Left lung (tissue), 10 donors: ENCODE data around the gene TAS2R60. TPM values are rescaled to one million over a fixed set of nuclear protein-coding genes. Genes with fewer than 3 reads are reported as not detected.
"Not testable (repeated sequence)": the region's sequence is repeated elsewhere in the genome, so short reads cannot be mapped to it uniquely, and the experiment has no call there.

Experiments used
- ATAC-seq: fragments of 200-7000 bp; cut with Tn5 transposase; one replicate; pipeline ENCODE4 v1.9.1; 2020; ENCODE audit warnings: moderate library complexity
- DNase-seq, 4 donors: peaks; one replicate each; pipeline ENCODE4 v3.0.0-alpha.2; 2013 to 2020
- H3K27ac ChIP-seq, 2 donors: fragments of 200-600 bp; sonication (generic) in 1 of 2; one replicate each; pipeline versions ENCODE4 v1.5.0 to v1.8.0; 2020 to 2021
- H3K27me3 ChIP-seq, 2 donors: fragments of 200-600 bp; sonication (generic) in 1 of 2; one replicate each; pipeline versions ENCODE4 v1.5.0 to v1.8.0; 2020 to 2021
- H3K36me3 ChIP-seq, 2 donors: fragments of 200-600 bp; sonication (generic) in 1 of 2; one replicate each; pipeline versions ENCODE4 v1.5.0 to v1.8.0; 2020 to 2021
- H3K4me1 ChIP-seq, 2 donors: fragments of 200-600 bp; one replicate each; pipeline ENCODE4 v1.8.0; 2021
- H3K4me3 ChIP-seq, 2 donors: fragments of 200-600 bp; sonication (generic) in 1 of 2; one replicate each; pipeline versions ENCODE4 v1.5.0 to v1.8.0; 2020 to 2021; ENCODE audit warnings: mild to moderate bottlenecking in 1 of 2
- H3K9me3 ChIP-seq, 2 donors: fragments of 200-600 bp; sonication (generic) in 1 of 2; one replicate each; pipeline versions ENCODE4 v1.5.0 to v1.8.0; 2020 to 2021
- intact Hi-C, 2 donors: fragments of 100-400 bp; cut with DNase I; formaldehyde crosslinking; loops; one replicate each; pipeline versions ENCODE4 v1.11.2 to v1.14.2; 2022
- polyA plus RNA-seq, 6 donors: library from polyadenylated mRNA; unstranded; fragments of 120-200 nt; gene quantifications; one replicate each; pipeline ENCODE4 v1.2.1, GENCODE V29; 2013; ENCODE audit not compliant: insufficient read length in 6 of 6
- total RNA-seq, 2 donors: library from RNA; stranded (reverse); fragmentation: NEBNext Ultra II Directional; extraction: Animal tissue kit (Norgen Biotek cat#: 25700); gene quantifications; one replicate each; pipeline ENCODE4 v1.2.1, GENCODE V29; 2021
- TF ChIP-seq, protein P1 (sequence below), 2 donors: fragments of 200-600 bp; sonication (generic) in 1 of 2; IDR thresholded peaks; one replicate each; pipeline versions ENCODE4 v1.5.0 to v1.8.0; 2021; ENCODE audit warnings: antibody characterized with exemption in 2 of 2
- donor health status: DM: no; HTN: yes; CAD: no.
- donor health status: DM: no; HTN: no; CAD: no.

TAS2R60 gene
- total and polyA plus RNA-seq, 8 donors = not detected

GRCh38 chr7:143411976-143412708 lies 31.1 kb upstream of the TAS2R60 start:
- H3K36me3 ChIP-seq = no peaks in the 10 kb centered on the region
- H3K27ac ChIP-seq = no peak overlapping the region
- TF ChIP-seq, protein P1, sequence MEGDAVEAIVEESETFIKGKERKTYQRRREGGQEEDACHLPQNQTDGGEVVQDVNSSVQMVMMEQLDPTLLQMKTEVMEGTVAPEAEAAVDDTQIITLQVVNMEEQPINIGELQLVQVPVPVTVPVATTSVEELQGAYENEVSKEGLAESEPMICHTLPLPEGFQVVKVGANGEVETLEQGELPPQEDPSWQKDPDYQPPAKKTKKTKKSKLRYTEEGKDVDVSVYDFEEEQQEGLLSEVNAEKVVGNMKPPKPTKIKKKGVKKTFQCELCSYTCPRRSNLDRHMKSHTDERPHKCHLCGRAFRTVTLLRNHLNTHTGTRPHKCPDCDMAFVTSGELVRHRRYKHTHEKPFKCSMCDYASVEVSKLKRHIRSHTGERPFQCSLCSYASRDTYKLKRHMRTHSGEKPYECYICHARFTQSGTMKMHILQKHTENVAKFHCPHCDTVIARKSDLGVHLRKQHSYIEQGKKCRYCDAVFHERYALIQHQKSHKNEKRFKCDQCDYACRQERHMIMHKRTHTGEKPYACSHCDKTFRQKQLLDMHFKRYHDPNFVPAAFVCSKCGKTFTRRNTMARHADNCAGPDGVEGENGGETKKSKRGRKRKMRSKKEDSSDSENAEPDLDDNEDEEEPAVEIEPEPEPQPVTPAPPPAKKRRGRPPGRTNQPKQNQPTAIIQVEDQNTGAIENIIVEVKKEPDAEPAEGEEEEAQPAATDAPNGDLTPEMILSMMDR (IDR thresholded peaks at IDR 0.05) = no peak
- no peak overlapping the region for H3K4me3 ChIP-seq
- H3K27me3 ChIP-seq = peaks cover 0 to 14% of the 10 kb centered on the region in 2 donors
- ATAC-seq (no peak), DNase-seq (no peak)
- H3K9me3 ChIP-seq = no peaks in the 10 kb centered on the region
- peaks cover 12 to 83% of the 10 kb centered on the region in 2 donors for H3K4me1 ChIP-seq
- intact Hi-C loops = no loop called here

DNA sequence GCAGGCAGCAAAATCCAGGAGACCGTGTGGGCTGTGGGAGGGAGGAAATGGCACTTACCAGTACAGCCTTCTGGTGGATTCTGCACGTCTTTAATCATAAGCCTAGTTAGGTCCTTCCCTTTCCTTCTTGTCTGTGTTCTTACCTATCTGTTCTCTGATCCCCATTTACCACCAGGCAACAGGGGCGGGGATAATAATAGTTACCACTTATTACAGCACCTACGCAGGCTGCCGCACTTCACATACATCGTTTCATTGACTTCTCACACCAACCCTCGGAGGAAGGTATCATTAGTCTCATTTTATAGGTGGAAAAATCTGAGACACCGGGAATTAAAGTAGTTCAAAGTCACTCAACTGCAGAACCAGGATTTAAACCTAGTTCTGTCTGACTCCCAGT lies 30.1 kb upstream of the TAS2R60 start:
- Histone ChIP-seq H3K27me3 (peaks cover 0 to 14% of the 10 kb centered on the region in 2 donors), H3K36me3 (no peaks in the 10 kb centered on the region), H3K4me1 (peaks cover 9 to 73% of the 10 kb centered on the region in 2 donors), H3K4me3 (no peak overlapping the region), H3K9me3 (no peaks in the 10 kb centered on the region), H3K27ac (peak overlapping the region in 1 of 2 donors; percentile 57)
- TF ChIP-seq, protein P1 (IDR thresholded peaks at IDR 0.05) = no peak
- DNase-seq (no peak), ATAC-seq (no peak)
- intact Hi-C loops = no loop called here

- H3K4me3 ChIP-seq, DNase-seq, H3K27me3 ChIP-seq, H3K36me3 ChIP-seq, H3K9me3 ChIP-seq, H3K27ac ChIP-seq, ATAC-seq: not testable (repeated sequence)
- intact Hi-C loops = loop anchor here in 1 of 2 donors (5.0 kb wide), 1 partner anchor 178 kb away; no protein-coding TSS in a partner anchor
- H3K4me1 ChIP-seq = peaks cover 0 to 53% of the 10 kb centered on the region in 2 donors
Measured at GRCh38 chr7:143415209-143415608, 28.0 kb upstream of the TAS2R60 start.

GRCh38 chr7:143415742-143416397 lies 27.4 kb upstream of the TAS2R60 start:
- Histone ChIP-seq H3K27ac (peak overlapping the region in 1 of 2 donors; percentile 10), H3K36me3 (no peaks in the 10 kb centered on the region), H3K4me1 (peaks cover 0 to 46% of the 10 kb centered on the region in 2 donors), H3K27me3 (no peaks in the 10 kb centered on the region), H3K4me3 (no peak overlapping the region), H3K9me3 (peaks cover 0 to 3% of the 10 kb centered on the region in 2 donors)
- peak; percentile 52 for ATAC-seq
- TF ChIP-seq, protein P1 (IDR thresholded peaks at IDR 0.05) = no peak
- DNase-seq = no peak
- intact Hi-C loops = loop anchor here in 1 of 2 donors (5.0 kb wide), 1 partner anchor 179 kb away; no protein-coding TSS in a partner anchor

- peaks cover 0 to 3% of the 10 kb centered on the region in 2 donors for H3K9me3 ChIP-seq
- no peaks in the 10 kb centered on the region for H3K27me3 ChIP-seq
- TF ChIP-seq, protein P1 (IDR thresholded peaks at IDR 0.05) = peak; percentile 76 to 82
- DNase-seq (peak in 1 of 4 donors; percentile 52), ATAC-seq (peak; percentile 83)
- peaks cover 0 to 38% of the 10 kb centered on the region in 2 donors for H3K4me1 ChIP-seq
- H3K27ac ChIP-seq = no peak overlapping the region
- no peaks in the 10 kb centered on the region for H3K36me3 ChIP-seq
- H3K4me3 ChIP-seq = no peak overlapping the region
- intact Hi-C loops = loop anchor here in 1 of 2 donors (5.0 kb wide), 1 partner anchor 179 kb away; no protein-coding TSS in a partner anchor
Measured at GRCh38 chr7:143416565-143417149, 26.6 kb upstream of the TAS2R60 start.
